HEK293T (cell line): ENCODE measurements around the gene DCDC2C.

ENCODE experiments used
- CTBP1 ChIP-seq: fragments of 450-650 bp; IDR thresholded peaks from 2 replicates; pipeline ENCODE4 v1.6.1; 2016; ENCODE audit warnings: borderline replicate concordance
- FOXM1 ChIP-seq: fragments of 450-650 bp; IDR thresholded peaks from 2 replicates; pipeline ENCODE4 v1.6.1; 2017; ENCODE audit warnings: mild to moderate bottlenecking, borderline replicate concordance
- LEF1 ChIP-seq: fragments of 450-650 bp; IDR thresholded peaks from 2 replicates; pipeline ENCODE4 v1.6.1; 2017; ENCODE audit warnings: mild to moderate bottlenecking, borderline replicate concordance
- SUZ12 ChIP-seq: fragments of 450-650 bp; IDR thresholded peaks from 2 replicates; pipeline ENCODE4 v1.6.1; 2016; ENCODE audit warnings: mild to moderate bottlenecking
- ZNF384 ChIP-seq: fragments of 450-650 bp; IDR thresholded peaks from 2 replicates; pipeline ENCODE4 v1.6.1; 2016

DNA sequence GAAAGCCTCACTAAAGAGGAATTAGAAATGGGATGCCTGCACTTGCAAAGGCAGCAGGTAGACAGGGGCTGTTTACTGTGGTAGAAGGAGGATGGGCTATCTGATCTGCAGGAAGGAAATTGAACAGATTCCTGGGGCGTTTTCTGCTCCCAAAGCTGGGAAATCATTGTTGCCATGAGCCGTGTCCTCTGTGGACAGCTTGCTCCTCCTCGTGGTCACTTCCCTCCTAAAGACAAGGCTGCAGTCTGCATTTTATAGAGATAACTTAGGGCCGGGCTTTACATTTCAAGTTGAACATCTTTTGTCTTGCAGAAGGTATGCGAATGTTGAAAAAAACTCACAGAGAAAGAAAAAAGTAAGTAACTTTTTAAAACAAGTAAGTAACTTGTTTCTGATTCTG is 50.9 kb downstream of the DCDC2C start:
- TF ChIP-seq ZNF384 (no peak), SUZ12 (no peak), FOXM1 (no peak), CTBP1 (no peak), LEF1 (no peak)
